ENCODE measurements around the gene PWWP2A.
"Not testable (repeated sequence)": the region's sequence is repeated elsewhere in the genome, so short reads cannot be mapped to it uniquely, and the experiment has no call there.

The PWWP2A gene

DNA sequence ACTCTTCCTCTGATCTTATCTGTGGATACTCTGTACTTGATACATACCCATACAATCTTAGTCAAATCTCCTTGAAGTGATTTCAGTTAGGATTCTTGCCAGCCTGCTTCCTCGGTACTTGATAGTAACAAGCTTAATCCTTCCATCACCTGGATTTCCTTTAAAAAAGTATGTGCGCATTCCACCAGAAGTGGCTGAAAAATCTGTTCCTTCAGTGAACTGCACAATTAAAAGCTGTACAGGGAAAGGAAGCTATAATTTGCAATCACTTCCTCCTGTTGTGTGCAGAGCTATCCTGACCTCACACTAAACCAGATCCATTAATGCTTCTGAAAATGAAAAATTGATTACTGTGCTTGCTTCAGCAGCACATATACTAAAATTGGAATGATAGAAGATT is 47.3 kb downstream of the PWWP2A start:
- Histone ChIP-seq H3K9ac (ENCODE audit: insufficient read length) (no peak overlapping the region), H3K27ac (0 out of 2 replicates have a peak overlapping the region, but pooled peaks have one; percentile 27), H3K36me3 (ENCODE audit: insufficient read depth, low read length) (no peaks in the 10 kb centered on the region), H3K4me3 (no peak overlapping the region), H3K9me3 (ENCODE audit: low read depth, low read length) (no peaks in the 10 kb centered on the region)
- TF ChIP-seq FOXP2 (optimal IDR thresholded peaks at IDR 0.05; ENCODE audit: control extremely low read depth, extremely low read length, insufficient read depth) (no peak), POLR2AphosphoS5 (IDR thresholded peaks at IDR 0.05; ENCODE audit: borderline replicate concordance, low read depth, low read length) (no peak)
- DNase-seq (ENCODE audit: low read depth, low spot score): no peak

DNA sequence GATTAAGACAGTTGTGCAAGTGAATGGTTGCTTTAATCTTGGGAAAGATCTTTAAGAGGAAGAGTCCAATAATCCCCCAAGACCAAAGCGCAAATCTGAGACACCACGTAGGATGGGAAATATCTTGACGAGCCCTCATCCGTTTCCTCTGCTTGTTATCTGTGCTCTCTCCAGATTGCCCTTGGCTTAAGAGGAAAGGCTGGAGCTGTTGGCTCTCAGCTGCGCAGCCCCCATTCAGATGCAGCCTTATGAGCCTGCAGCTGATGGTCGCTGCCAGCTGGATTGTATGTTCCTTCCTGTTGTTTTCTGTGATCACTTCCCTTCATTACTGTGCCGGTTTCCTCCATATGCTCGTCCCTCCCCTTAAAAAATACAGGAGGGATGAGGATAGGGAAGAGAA is 47.7 kb downstream of the PWWP2A start:
- H3K9me3 ChIP-seq (ENCODE audit: low read depth, low read length): no peaks in the 10 kb centered on the region
- 0 out of 2 replicates have a peak overlapping the region, but pooled peaks have one; percentile 27 for H3K27ac ChIP-seq
- DNase-seq (ENCODE audit: low read depth, low spot score): no peak
- H3K36me3 ChIP-seq (ENCODE audit: insufficient read depth, low read length): no peaks in the 10 kb centered on the region
- no peak overlapping the region for H3K9ac ChIP-seq (ENCODE audit: insufficient read length)
- TF ChIP-seq FOXP2 (optimal IDR thresholded peaks at IDR 0.05; ENCODE audit: control extremely low read depth, extremely low read length, insufficient read depth) (no peak), EZH2 (IDR thresholded peaks at IDR 0.05) (no peak), POLR2AphosphoS5 (IDR thresholded peaks at IDR 0.05; ENCODE audit: borderline replicate concordance, low read depth, low read length) (no peak; the same call in 1 of the 2 replicates)
- H3K4me3 ChIP-seq: no peak overlapping the region

DNA sequence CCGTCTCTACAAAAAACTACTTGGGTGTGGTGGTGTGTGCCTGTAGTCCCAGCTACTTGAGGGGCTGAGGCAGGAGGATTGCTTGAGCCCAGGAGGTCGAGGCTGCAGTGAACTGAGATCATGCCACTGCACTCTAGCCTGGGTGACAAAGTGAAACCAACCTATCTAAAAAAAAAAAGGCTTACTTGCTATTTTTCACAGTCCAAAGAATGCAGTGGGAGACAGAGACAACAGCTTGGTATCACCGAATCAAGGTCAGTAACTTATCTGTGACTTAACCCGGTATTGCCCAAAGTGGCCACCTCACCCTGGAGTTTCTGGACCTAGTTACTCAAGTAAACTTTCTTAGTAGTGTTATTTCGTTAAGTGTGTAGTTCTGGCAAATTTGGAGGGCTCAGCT is 50.1 kb downstream of the PWWP2A start:
- not testable (repeated sequence) for H3K9me3 ChIP-seq (ENCODE audit: low read depth, low read length); H3K4me3 ChIP-seq; H3K9ac ChIP-seq (ENCODE audit: insufficient read length); DNase-seq (ENCODE audit: low read depth, low spot score); H3K27ac ChIP-seq
- peaks cover 16% of the 10 kb centered on the region for H3K36me3 ChIP-seq (ENCODE audit: insufficient read depth, low read length)

DNA sequence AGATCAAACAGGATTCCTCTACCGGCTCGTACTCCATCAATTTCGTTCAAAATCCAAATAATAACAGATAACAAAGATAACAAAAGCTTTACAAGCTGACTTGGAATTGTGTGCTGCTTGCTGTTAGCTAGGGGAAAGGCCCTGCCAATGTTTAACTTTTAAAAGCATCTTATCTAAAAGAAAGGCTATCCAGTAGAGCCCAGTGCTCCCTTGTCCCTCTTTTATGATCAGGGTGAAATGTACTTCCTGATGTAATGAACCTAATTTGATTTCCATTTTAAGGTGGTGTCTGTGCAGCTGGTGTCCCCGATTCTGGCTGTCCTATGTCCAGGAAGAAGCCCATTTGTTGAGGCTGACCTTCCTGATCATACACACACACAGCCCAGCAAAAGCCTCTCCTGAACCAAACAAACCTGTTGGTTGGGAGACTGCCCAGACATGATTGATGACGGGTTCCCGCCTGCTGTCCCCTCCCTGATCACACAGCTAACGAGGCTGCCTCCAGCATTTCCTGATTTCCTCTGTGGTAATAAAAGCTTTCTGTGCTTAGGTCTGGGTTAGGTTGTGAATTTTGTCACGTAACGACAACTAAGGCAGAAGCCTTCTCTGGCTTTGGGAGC is 54.1 kb downstream of the PWWP2A start:
- Histone ChIP-seq H3K9ac (ENCODE audit: insufficient read length) (no peak overlapping the region), H3K36me3 (ENCODE audit: insufficient read depth, low read length) (peaks cover 28% of the 10 kb centered on the region), H3K27ac (no peak overlapping the region), H3K4me3 (no peak overlapping the region), H3K9me3 (ENCODE audit: low read depth, low read length) (no peaks in the 10 kb centered on the region)
- DNase-seq (ENCODE audit: low read depth, low spot score): no peak
- TF ChIP-seq FOXP2 (optimal IDR thresholded peaks at IDR 0.05; ENCODE audit: control extremely low read depth, extremely low read length, insufficient read depth) (no peak), POLR2AphosphoS5 (IDR thresholded peaks at IDR 0.05; ENCODE audit: borderline replicate concordance, low read depth, low read length) (no peak), EZH2 (IDR thresholded peaks at IDR 0.05) (no peak)

DNA sequence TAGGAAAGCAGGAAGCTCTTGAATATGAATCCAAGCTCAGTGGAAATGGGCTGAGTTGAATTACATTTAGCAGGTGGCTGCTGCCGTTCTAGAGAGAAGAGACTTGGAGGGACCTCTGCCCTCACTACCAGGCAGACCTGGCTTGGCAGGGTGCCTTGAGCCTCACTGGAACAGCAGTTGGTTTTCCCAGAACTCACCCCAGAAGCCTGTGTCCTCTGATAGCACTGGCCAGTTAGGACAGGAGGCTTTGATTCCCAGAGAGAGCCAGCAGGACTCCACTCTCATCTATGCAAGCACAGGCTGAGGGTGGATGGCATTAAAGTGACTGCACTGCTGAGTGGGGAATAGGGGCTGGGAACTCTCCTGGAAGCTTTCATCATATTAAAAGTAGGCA is 54.8 kb downstream of the PWWP2A start:
- TF ChIP-seq EZH2 (IDR thresholded peaks at IDR 0.05): no peak
- TF ChIP-seq FOXP2 (optimal IDR thresholded peaks at IDR 0.05; ENCODE audit: control extremely low read depth, extremely low read length, insufficient read depth): no peak
- no peak for TF ChIP-seq POLR2AphosphoS5 (IDR thresholded peaks at IDR 0.05; ENCODE audit: borderline replicate concordance, low read depth, low read length)
- no peak overlapping the region for H3K27ac ChIP-seq
- no peaks in the 10 kb centered on the region for H3K9me3 ChIP-seq (ENCODE audit: low read depth, low read length)
- H3K9ac ChIP-seq (ENCODE audit: insufficient read length): no peak overlapping the region
- no peak for DNase-seq (ENCODE audit: low read depth, low spot score)
- no peak overlapping the region for H3K4me3 ChIP-seq
- peaks cover 35% of the 10 kb centered on the region for H3K36me3 ChIP-seq (ENCODE audit: insufficient read depth, low read length)

DNA sequence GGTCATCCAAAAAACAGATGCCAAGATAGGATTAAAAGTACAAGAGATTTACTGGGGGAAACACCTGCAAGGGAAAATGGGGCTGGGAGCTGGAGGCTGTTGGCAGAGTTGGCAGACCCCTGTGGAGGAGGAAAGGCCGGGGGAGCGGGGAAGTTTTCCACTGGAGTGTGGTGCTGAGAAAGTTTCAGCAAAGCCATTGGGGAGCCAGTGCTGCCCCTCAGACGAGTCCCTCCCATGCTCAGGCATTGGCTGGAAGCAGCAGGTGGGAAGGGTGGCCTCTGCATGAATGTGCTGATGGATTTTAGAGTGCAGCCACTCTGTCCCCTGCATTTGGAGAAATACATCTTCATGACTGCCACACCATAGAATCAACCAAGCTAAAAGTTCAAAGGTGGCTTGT is 57.5 kb downstream of the PWWP2A start:
- DNase-seq (ENCODE audit: low read depth, low spot score): no peak
- H3K36me3 ChIP-seq (ENCODE audit: insufficient read depth, low read length): peaks cover 59% of the 10 kb centered on the region
- no peak overlapping the region for H3K9ac ChIP-seq (ENCODE audit: insufficient read length)
- H3K27ac ChIP-seq: no peak overlapping the region
- no peak overlapping the region for H3K4me3 ChIP-seq
- no peaks in the 10 kb centered on the region for H3K9me3 ChIP-seq (ENCODE audit: low read depth, low read length)
- TF ChIP-seq FOXP2 (optimal IDR thresholded peaks at IDR 0.05; ENCODE audit: control extremely low read depth, extremely low read length, insufficient read depth) (no peak), POLR2AphosphoS5 (IDR thresholded peaks at IDR 0.05; ENCODE audit: borderline replicate concordance, low read depth, low read length) (no peak), EZH2 (IDR thresholded peaks at IDR 0.05) (no peak)

DNA sequence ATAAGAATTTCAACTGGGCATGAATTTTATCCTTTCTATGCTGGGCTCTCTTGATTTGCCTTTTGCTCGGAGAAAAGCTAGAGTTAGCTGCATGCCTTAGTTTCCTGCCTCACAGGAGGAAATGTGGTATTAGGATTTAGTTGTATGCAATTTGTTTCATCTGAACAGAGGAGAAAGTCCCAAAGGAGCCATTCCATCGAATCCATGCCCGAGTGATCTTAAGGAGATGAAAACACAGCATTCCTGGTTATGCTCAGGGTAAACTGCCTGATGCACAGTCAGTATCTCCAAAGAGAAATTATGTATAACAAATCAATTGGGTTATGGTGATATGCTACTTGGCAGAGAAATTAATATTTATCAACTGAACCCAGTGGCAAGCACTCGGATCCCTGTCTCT is 59.2 kb downstream of the PWWP2A start:
- Histone ChIP-seq H3K9me3 (ENCODE audit: low read depth, low read length) (no peaks in the 10 kb centered on the region), H3K4me3 (no peak overlapping the region), H3K36me3 (ENCODE audit: insufficient read depth, low read length) (peaks cover 68% of the 10 kb centered on the region), H3K27ac (no peak overlapping the region), H3K9ac (ENCODE audit: insufficient read length) (no peak overlapping the region)
- DNase-seq (ENCODE audit: low read depth, low spot score): no peak
- TF ChIP-seq FOXP2 (optimal IDR thresholded peaks at IDR 0.05; ENCODE audit: control extremely low read depth, extremely low read length, insufficient read depth): no peak
- TF ChIP-seq EZH2 (IDR thresholded peaks at IDR 0.05): no peak
- no peak for TF ChIP-seq POLR2AphosphoS5 (IDR thresholded peaks at IDR 0.05; ENCODE audit: borderline replicate concordance, low read depth, low read length)

DNA sequence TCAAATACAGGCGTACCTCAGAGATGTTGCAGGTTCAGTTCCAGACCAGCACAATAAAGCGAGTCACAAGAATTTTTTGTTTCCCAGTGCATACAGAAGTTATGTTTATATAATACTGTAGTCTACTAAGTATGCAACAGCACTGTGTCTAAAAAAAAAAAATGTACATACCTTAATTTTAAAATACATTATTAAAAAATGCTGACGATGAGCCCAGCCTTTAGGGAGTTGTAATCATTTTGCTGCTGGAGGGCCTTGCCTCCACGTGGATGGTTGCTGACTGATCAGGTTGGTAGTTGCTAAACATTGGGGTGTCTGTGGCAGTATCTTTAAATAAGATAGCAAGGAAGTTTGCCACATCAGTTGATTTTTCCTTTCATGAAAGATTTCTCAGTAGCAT is 62.0 kb downstream of the PWWP2A start:
- no peak overlapping the region for H3K9ac ChIP-seq (ENCODE audit: insufficient read length)
- no peaks in the 10 kb centered on the region for H3K9me3 ChIP-seq (ENCODE audit: low read depth, low read length)
- H3K27ac ChIP-seq: no peak overlapping the region
- H3K4me3 ChIP-seq: no peak overlapping the region
- peaks cover 83% of the 10 kb centered on the region for H3K36me3 ChIP-seq (ENCODE audit: insufficient read depth, low read length)
- DNase-seq (ENCODE audit: low read depth, low spot score): no peak
- TF ChIP-seq FOXP2 (optimal IDR thresholded peaks at IDR 0.05; ENCODE audit: control extremely low read depth, extremely low read length, insufficient read depth) (no peak), POLR2AphosphoS5 (IDR thresholded peaks at IDR 0.05; ENCODE audit: borderline replicate concordance, low read depth, low read length) (no peak), EZH2 (IDR thresholded peaks at IDR 0.05) (no peak)

DNA sequence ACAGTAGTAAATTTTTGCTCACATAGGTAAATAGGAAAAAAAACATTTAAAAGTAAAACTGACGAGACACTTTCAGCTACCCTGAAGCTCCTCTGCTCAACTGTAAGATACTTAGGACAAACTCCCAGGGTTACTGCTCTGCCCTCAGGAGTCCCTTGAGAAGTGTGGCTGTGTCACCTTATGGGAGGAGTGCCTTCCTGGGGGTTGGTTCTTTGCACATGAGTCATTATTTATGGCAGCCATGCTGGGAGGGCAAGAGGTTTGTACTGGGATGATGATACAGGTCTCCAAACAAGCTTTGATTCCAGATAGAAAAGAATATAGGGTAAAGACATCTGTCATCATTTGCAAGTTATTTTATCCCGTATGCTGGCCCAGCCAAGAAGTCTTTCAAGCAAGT is 64.4 kb downstream of the PWWP2A start:
- Histone ChIP-seq H3K9me3 (ENCODE audit: low read depth, low read length) (no peaks in the 10 kb centered on the region), H3K4me3 (no peak overlapping the region), H3K27ac (no peak overlapping the region), H3K36me3 (ENCODE audit: insufficient read depth, low read length) (peaks cover 92% of the 10 kb centered on the region), H3K9ac (ENCODE audit: insufficient read length) (no peak overlapping the region)
- no peak for TF ChIP-seq EZH2 (IDR thresholded peaks at IDR 0.05)
- no peak for TF ChIP-seq FOXP2 (optimal IDR thresholded peaks at IDR 0.05; ENCODE audit: control extremely low read depth, extremely low read length, insufficient read depth)
- no peak for TF ChIP-seq POLR2AphosphoS5 (IDR thresholded peaks at IDR 0.05; ENCODE audit: borderline replicate concordance, low read depth, low read length)
- DNase-seq (ENCODE audit: low read depth, low spot score): no peak

All from SK-N-MC (cell line).